GM19043 (cell line): Measurements from ENCODE around the gene B3GALNT2.

ENCODE experiments used
- ATAC-seq: cut with Tn5 transposase; IDR thresholded peaks from one replicate; pipeline ENCODE4 v1.9.1; 2021; ENCODE audit warnings: low read depth; ENCODE audit not compliant: unreplicated experiment

B3GALNT2 gene

GRCh38 chr1:235415008-235415904, 89.0 kb downstream of the B3GALNT2 start:
- ATAC-seq, result peak; percentile 67

GRCh38 chr1:235411489-235412486, 92.5 kb downstream of the B3GALNT2 start:
- no peak for ATAC-seq

GRCh38 chr1:235410467-235410866, 93.8 kb downstream of the B3GALNT2 start:
- no peak for ATAC-seq

- ATAC-seq, result no peak
Observed at GRCh38 chr1:235409042-235409820, 95.0 kb downstream of the B3GALNT2 start.

GRCh38 chr1:235408503-235408960, 95.7 kb downstream of the B3GALNT2 start:
- ATAC-seq, result no peak

- ATAC-seq, result no peak
Observed at GRCh38 chr1:235407419-235407818, 96.8 kb downstream of the B3GALNT2 start.

GRCh38 chr1:235404190-235404589, 100.1 kb downstream of the B3GALNT2 start:
- ATAC-seq, result no peak

- no peak for ATAC-seq
Observed at GRCh38 chr1:235403593-235403992, 100.7 kb downstream of the B3GALNT2 start.

- ATAC-seq, result no peak
Observed at GRCh38 chr1:235402457-235403200, 101.6 kb downstream of the B3GALNT2 start.

GRCh38 chr1:235401251-235401650, 103.0 kb downstream of the B3GALNT2 start:
- ATAC-seq, result no peak
